Kidney glomerular epithelial cell (primary cell): Measurements from ENCODE around the gene MT1A.
A peak's percentile ranks its signal among the peaks of the same experiment; 100 is the strongest.
"Not testable (repeated sequence)": the region's sequence is repeated elsewhere in the genome, so short reads cannot be mapped to it uniquely, and the experiment has no call there.

ENCODE experiments used
- DNase-seq: peaks from one replicate; lab custom pipeline; 2025; lab: John Stamatoyannopoulos, UW

Gene MT1A

DNA sequence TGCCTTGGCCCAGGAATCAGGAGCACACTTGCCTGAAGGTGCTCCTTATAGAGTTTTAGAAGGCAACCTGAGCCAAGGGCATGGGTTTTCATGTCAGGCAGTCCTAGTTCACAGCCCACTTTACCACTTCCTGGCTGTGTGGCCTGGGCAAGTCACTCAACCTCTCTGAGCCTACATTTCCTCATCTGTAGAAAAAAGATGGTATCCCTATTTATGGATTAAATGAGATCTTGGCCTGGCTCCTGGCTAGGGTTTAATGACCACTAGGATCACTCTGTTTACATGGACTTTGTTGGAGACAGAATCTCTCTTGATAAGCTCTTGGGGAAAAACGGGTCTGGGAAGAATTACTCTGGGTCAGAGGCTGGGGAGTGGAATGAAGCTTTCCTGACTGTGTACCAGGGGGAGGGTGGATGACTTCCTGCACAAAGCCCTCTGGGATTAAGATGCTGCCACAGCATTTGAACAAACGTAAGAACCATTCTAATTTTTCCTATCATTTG is 27.8 kb upstream of the MT1A start:
- no peak for DNase-seq

DNA sequence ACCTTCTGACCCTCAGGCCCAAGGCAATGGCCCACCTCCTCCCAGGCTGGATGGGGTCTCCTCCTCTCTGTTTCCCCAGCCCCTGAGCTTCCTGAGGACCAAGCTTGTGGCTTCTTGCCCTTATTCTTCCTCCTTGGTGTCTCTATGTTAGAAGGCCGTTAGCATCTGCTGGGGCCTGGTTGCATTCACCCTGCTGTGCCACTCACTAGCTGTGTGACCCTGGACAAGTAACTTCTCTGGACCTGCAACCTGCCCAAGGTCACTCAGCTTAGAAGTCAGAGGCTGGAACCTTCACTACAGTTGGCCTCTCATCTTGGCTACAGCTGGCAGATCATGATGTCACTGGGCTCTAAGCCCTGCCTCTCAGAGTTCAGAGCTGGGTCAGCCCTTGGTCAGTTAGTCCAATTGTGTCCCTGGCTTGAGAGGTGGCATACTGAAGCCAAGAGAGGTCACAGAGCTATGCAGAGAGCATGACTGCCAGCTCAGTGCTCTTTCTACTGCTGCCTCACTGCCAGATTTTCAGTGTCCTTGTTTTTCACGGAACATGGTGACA is 27.1 kb upstream of the MT1A start:
- DNase-seq, result peak; percentile 16

DNA sequence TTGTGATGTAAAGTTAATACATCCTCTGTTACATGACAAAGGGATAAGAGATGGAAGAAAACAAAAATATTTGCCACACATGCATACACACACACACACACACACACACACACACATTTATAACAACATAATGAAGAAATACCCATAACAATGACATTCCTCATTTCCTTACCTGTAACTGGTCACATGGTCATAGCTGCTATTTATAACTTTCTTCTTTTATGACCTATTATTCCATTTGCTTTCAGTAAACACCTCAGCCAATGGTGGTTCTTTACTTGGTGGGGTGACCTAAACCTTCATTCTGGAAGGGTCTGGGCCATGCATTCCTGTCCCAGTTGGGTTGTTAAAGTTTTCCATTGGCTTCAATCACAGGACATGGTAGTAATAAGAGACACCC is 24.8 kb upstream of the MT1A start:
- peak; percentile 6 for DNase-seq

DNA sequence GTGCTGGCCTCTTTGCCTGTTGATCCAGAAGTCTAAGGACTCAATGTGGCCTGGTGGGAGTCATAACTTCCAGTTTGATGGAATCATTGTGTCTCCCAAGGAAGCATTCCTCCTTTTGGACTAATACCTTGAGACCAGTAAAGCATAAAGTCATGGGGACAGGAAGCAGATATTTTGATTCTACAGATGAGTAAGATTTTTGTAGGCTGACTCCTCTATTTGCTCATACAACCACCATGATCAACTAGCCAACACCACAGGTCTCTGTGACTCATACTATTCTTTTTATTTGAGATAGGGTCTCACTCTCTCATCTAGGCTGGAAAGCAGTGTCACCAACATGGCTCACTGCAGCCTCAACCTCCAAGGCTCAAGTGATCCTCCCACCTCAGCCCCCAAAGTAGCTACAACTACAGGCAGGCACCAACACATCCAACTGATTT is 23.9 kb upstream of the MT1A start:
- peak; percentile 98 for DNase-seq

DNA sequence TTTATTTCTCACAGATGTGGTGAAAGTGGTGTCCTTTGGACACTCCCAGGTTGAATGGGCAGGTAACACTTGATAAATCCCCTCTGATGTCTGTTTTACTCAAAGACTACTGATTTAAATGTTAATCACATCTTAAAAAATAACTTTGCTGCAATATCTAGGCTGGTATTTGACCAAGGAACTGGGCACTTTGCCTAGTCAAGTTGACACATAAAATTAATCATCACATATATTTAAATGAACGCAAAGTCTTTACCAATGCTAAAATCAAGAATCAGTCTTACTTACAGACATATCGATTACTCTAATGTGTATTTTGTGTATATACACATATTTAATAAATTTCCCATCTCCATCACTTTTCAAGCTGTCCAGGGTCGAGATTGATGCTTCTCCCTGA is 23.1 kb upstream of the MT1A start:
- peak; percentile 30 for DNase-seq

DNA sequence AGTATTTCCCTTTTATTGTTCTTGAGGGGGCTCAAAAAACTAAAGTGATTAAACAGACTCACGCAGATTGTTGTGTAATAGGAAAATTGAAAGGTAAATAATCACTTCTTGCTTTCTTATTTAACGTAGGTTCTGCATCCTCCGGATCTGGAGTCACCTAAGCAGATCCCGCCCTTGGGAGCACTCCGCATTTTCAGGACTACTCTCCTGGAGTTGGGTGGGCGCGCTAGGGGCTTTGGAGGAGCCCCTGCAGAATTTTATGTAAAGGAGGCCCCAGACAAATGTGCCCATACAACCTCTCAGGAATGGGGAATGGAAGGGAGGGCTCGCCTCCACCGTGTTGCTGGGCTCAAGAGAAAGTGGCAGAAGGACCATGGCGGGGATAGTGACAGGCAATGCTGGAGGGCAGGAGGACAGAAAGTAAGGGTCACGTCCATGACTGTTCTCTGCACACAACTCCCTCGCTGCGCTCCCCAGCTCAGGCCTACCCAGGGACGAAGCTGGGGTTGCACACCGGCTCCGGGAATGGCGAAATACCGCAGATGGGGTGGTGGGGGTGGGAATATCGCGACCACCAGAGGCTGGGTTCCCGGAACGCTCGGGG is 21.8 kb upstream of the MT1A start:
- no peak for DNase-seq

DNA sequence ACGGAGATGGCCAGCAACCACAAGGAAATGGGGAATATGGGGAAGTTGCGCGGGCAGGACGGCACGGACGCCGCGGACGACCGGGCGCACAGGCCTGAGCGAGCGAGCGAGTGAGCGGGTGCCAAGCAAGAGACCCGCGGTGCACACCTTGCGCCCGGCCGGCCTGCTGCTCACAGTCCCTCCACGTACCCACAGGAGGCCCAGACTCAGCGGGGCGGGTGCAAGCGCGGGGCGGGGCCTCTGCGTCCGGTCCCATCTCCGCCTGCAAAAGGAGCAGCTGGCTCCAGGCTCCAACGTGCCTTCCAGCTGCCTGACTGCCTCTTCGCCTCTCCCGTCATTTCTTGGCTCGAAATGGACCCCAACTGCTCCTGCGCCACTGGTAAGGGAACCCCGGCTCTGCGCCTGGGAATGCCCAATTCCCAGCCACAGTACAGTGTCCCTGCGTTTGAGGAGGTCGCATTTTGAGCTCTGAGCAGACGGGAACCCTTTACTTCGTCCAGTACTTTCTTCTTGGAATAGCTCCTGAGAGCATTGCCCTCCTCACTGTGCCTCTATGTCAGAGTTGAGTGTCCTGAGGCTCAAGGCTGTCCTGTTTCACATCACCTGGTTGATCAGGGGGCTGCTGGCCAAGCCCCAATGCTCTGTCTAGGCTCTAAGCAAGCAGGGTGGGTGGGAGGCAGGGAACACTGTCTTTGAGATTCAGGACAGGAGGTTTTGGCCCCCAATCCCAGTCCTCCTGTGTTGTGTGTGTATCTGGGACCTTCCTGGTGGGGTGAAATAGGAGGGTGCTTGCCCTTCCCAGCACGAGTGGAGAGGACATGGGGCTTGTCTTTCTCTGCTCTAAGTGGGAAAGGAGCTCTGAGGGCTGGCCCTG is 21.0 kb upstream of the MT1A start:
- DNase-seq, result peak; percentile 33

DNA sequence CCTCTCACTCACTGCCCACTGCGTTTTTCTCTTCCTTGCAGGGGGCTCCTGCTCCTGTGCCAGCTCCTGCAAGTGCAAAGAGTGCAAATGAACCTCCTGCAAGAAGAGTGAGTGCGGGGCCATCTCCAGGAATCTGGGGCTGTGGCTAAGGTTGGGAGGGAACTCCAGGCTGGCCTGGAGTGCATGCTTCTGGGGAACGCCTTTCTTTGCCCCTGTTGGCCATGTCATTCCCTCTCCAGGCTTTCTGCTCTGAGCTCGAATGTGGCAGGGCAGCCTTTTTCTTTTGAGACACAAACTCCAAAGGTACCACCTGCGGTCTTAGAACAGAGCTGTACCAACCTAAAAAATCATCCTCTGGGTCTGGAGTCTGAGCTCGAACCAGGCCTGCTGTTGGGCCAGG is 20.3 kb upstream of the MT1A start:
- DNase-seq, result no peak

DNA sequence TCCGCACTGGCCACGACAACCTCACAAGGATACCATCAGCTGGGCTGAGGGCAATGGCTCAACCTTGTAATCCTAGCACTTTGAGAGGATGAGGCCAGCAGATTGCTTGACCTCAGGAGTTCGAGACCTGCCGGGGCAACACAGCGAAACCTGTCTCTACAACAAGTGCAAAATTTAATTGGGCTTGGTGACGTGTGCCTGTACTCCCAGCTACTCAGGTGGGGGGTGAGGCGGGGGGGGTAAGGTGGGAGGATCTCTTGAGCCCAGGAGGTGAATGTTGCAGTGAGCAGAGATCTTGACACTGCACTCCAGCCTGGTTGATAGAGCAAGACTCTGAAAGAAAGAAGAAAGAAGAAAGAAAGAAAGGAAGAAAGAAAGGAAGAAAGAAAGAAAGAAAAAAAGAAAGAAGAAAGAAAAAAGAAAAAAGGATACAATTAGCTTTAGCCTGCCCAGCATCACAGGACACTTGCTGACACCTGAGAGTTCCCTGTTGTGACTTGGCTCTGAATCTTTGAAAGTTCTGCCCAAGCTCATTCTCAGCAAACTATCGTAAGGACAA is 18.0 kb upstream of the MT1A start:
- no peak for DNase-seq

DNA sequence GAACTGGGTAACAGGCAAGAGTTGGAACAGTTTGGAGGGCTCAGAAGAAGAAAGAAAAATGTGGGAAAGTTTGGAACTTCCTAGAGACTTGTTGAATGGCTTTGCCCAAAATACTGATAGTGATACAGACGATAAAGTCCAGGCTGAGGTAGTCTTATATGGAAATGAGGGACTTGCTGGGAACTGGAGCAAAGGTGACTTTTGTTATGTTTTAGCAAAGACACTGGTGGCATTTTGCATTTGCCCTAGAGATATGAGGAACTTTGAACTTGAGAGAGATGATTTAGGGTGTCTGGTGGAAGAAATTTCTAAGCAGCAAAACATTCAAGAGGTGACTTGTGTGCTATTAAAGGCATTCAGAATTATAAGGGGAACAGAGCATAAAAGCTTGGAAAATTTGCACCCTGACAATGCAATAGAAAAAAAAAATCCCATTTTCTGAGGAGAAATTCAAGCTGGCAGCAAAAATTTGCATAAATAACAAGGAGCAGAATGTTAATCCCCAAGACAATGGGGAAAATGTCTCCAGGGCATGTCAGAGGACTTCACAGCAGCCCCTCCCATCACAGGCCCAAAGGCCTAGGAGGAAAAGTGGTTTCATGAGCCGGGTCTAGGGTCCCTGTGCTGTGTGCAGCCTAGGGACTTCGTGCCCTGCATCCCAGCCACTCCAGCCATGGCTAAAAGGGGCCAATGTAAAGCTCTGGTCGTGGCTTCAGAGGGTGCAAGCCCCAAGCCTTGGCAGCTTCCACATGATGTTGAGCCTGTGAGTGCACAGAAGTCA is 16.6 kb upstream of the MT1A start:
- DNase-seq, result not testable (repeated sequence)

DNA sequence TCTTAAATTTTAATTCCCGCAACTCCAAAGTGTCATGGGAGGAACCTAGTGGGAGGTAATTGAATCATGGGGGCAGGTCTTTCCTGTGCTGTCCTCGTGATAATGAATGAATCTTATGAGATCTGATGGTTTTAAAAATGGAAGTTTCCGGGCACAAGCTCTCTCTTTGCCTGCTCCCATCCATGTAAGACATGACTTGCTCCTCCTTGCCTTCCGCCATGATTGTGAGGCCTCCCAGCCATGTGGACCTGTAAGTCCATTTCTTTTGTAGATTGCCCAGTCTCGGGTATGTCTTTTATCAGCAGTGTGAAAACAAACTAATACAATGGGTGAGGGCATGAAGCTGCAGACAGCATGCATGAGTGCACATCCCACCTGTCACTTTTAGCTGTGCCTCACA is 15.3 kb upstream of the MT1A start:
- not testable (repeated sequence) for DNase-seq

DNA sequence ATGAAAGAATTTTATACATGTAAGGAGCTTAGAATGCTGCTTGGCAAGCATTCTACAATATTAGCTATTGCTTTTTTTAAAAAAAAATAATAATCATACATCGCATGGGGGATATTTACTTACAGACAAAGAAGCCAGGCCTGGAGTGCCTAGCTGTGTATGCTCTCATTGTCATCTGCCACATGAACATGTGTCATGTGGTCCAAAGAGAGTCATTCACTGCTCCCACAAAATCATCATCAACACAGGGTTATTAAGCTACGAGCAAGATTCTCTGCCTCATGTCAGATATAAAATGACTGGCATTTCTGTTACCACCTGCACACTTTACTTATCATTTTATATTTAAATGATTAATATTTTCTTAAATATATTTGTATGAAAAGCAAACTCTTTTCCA is 14.8 kb upstream of the MT1A start:
- DNase-seq, result no peak

DNA sequence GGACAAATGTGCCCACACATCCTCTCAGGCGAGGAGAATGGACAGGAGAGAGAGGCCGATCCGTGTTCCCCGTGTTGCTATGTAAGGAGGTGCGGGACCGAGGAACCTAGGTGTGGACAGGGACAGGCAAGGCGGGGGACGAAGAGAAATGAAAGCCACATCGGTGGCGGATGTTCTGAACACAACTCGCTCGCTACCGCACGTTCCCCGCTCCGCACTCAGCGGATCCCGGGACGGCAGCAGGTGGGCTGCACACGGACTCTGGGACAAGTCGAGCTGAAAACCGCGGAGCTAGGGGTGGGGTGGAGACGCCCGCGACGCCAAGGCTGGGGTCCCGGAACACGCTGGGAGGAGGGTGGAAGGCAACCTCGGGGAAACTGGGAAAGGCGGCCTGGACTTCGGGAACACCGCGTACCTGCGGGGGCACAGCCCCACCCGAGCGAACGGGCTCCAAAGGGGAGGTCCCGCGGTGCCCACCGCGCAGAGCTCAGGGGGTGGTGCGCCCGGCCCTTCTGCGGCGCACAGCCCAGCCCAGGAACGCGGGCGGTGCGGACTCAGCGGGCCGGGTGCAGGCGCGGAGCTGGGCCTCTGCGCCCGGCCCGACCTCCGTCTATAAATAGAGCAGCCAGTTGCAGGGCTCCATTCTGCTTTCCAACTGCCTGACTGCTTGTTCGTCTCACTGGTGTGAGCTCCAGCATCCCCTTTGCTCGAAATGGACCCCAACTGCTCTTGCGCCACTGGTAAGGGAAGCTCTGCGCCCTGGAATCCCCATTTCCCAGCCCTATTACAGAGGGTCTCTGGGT is 13.1 kb upstream of the MT1A start, which contains the start of gene MT1E:
MT1E (plus strand) TSS at position 642 of the 803 bp plus-strand sequence; CDS start at position 713, 71 bp downstream.
- DNase-seq, result peak; percentile 78

DNA sequence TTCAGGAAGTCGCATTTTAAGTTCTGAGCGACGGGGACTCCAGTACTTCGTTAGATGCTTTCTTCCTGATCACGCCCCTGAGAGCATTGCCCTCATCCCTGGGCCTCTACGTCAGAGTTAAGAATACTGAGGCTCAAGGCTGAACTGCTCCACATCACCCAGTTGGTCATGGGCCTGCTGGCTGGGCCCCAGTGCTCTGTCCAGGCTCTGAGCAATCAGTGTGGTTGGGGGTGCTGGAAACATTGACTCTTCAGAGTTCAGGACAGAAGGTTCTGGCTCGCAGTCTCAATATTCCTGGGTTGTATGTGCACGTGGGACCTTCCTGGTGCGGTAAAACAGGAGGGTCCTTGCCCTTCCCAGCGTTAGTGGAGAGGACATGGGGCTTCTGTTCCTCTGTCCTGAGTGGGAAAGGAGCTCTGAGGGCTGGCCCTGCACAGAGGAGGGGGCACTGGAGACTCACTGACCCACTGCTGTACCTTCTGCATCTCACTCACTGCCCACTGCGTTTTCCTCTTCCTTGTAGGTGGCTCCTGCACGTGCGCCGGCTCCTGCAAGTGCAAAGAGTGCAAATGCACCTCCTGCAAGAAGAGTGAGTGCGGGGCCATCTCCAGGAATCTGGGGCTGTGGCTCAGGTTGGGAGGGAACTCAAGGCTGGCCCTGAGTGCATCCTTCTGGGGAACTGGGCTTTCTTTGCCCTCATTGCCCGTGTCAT is 12.4 kb upstream of the MT1A start:
- DNase-seq, result no peak

DNA sequence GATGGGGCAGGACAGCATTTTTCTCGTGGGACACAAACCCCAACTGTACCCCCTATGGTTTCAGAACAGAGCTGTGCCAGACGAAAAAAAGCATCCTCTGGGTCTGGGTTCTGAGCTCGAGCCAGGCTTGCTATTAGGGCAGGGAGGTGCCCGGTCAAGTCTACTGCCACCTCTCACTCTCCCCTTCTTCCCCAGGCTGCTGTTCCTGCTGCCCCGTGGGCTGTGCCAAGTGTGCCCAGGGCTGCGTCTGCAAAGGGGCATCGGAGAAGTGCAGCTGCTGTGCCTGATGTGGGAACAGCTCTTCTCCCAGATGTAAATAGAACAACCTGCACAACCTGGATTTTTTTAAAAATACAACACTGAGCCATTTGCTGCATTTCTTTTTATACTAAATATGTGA is 11.8 kb upstream of the MT1A start:
- no peak for DNase-seq

DNA sequence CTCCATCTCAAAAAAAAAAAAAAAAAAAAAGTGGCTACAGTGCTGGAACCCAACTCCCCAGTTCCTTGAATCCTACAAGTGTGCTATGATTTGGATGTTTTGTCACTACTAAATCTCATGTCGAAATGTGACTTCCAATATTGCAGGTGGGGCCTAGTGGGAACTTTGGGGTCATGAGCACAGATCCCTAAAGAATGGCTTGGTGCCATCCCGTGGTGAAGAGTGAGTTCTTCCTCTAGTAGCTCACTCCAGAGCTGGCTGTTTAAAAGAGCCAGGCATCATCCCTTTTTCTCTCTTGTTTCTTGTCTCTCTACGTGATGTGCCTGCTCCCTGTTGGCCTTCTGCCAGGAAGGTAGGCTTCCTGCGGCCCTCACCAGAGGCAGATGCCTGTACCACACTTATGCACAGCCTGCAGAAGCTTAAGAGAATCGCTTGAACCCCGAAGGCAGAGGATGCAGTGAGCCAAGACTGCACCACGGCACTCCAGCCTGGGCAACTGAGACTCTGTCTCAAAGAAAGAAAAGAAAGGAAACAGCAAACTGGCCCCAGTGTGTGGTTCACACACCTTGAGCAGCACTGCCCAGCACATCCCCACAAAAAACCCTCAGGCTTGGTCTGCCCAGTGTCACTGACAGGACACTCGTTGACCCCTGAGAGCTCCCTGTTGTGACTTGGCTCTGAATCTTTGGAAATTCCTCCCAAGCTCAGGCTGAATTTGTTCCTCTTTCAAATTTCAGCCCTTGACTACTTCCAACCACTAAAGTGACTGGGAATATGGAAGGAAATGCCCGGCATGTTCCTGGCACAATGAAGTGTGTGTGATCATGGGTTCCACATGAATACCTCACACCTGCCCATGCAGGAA is 9.7 kb upstream of the MT1A start:
- DNase-seq, result no peak

DNA sequence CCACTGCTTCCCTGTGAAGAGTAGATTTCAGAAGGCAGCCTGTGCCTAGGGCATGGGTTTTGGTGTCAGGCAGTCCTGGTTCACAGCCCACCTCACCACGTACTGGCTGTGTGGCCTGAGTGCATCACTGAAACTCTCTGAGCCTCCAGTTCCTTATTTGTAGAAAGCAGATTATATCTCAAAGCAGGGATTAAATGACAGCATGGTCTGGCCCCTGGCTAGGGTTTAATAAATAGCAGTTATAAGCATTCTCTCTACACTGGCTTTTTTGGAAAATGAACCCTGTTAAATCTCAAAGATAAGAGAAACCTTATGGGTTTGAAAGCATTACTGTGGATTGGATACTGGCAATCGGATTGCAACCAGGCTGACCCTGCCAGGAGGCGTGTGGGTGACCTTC is 8.9 kb upstream of the MT1A start:
- no peak for DNase-seq

DNA sequence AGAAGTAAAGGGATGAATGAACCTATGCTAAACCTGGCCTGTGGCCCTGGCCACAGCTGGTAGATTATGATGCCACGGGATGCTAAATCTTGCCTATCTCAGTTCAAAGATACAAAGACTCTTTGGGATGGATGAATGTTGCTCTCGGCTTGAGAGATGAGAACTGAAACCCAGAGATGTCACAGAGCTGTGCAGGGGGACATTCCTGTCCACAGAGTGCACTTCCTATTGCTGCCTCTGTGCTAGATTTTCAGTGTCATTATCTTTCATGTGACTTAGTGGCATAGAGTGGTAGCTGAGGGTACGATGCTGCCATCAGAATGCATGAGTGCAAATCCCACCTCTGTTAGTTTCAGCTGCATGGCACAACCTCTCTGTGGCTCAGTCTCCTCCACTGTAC is 8.3 kb upstream of the MT1A start:
- no peak for DNase-seq

DNA sequence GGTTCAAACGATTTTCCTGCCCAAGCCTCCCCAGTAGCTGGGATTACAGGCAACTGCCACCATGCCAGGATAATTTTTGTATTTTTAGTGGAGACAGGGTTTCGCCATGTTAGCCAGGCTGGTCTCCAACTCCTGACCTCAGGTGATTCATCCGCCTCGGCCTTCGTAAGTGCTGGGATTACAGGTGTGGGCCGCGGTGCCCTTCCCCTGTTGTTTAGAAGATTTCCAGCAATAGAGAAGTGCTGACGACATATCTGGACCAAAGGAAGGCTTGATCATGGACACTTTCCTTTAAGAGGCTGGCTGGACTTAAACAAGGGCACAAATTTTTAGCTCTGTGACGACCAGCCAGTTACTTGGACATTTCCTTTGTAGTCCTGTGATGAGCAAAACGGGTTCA is 7.3 kb upstream of the MT1A start:
- DNase-seq, result no peak

DNA sequence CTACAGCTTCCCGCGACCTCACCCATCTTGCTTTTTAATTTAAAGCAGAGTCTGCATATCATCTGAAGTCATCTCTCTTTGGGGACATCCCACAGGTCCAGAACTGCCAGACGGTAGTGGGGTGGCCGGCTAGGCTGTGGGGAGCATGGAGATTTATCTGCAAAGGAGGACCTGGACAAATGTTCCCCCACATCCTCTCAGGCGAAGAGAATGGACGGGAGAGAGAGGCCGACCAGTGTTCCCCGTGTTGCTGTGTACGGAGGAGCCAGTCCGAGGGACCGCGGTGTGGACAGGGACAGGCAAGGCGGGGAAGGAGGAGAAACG is 6.7 kb upstream of the MT1A start:
- DNase-seq, result no peak
